Amniotic stem cell (primary cell): ENCODE data around the gene NOP58.
A peak's percentile ranks its signal among the peaks of the same experiment; 100 is the strongest.
"Not testable (repeated sequence)": the region's sequence is repeated elsewhere in the genome, so short reads cannot be mapped to it uniquely, and the experiment has no call there.

ENCODE experiments used
- DNase-seq: peaks from one replicate; lab custom pipeline; 2025; lab: John Stamatoyannopoulos, UW

NOP58 gene, protein sequence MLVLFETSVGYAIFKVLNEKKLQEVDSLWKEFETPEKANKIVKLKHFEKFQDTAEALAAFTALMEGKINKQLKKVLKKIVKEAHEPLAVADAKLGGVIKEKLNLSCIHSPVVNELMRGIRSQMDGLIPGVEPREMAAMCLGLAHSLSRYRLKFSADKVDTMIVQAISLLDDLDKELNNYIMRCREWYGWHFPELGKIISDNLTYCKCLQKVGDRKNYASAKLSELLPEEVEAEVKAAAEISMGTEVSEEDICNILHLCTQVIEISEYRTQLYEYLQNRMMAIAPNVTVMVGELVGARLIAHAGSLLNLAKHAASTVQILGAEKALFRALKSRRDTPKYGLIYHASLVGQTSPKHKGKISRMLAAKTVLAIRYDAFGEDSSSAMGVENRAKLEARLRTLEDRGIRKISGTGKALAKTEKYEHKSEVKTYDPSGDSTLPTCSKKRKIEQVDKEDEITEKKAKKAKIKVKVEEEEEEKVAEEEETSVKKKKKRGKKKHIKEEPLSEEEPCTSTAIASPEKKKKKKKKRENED

DNA sequence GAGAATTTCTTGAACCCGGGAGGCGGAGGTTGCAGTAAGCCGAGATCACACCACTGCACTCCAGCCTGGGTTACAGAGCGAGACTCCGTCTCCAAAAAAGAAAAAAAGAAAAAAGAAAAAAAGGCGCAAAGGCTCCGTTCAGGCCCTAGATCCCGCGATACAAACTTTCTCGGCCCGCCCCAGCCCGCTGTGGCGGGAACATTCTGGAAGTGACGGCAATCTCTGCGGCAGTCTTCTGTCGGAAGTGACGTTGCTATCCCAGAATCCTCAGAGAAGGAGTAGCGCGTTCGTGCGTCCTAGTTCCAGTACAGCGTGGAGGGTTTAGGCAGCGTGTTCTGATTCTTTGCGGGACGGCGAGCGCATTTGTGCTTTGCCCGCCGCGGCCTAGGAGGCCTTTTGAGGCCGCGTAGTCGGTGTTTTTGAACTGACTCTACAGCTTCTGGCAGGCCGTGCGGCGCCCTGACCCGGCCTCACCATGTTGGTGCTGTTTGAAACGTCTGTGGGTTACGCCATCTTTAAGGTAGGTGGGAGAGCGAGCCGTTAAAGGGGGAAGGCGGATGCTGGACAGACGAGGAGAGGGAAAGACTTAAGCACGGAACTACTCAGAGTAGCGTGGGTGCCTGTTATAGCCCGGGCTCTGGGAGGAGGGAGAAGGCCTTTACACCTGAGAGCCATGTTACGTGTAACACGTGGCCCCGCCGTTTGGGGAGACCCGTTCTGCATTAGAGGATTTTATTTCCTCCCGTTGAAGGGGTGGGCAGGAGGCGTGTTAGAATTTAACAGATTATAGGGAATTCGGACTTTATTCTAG, at the start of gene NOP58:
NOP58 (plus strand) TSS at position 297 of the 811 bp plus-strand sequence; CDS start at position 476, 179 bp downstream.
- DNase-seq = peak; percentile 92

DNA sequence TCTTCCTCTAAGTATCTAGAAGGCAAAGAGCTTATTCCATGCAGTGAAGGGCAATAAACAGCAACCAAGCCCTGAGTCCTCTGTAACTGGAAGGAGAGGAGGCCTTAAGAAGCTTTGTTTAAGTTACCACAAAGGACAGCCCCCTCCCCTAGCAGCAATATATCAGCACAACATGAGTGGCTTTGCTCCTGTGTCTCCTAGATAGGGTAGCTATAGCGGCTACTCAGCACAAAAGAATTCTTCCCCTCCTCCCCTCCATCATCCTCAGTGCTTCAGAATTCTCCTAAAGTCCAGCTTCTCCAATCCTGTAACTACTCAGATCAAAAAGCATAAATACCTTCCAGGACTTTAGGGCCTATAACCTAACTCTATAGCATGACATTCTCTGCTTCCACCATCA, 43.7 kb upstream of the NOP58 start:
- no peak for DNase-seq

DNA sequence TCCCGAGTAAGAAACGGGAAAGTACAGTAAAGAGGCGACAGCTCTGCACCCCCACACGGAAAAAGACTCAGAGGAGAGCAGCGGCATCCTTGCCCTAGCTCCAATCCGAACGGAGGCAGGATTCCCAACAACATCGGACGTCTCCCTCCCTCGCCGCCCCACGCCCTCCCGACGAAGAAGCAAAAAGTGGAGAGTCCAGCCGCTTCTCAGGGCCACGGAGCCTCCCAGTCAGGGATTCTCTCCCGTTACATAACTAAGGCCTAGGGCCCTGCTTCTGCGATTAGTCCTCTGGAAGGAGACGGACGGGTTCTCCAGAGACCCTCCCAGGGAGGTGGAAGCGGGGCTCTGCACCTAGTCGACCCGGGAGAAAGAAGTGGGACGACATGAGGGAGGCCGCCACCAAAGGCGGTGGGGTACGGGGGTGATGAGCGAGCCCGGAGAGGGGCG, 27.8 kb upstream of the NOP58 start:
- DNase-seq = no peak

DNA sequence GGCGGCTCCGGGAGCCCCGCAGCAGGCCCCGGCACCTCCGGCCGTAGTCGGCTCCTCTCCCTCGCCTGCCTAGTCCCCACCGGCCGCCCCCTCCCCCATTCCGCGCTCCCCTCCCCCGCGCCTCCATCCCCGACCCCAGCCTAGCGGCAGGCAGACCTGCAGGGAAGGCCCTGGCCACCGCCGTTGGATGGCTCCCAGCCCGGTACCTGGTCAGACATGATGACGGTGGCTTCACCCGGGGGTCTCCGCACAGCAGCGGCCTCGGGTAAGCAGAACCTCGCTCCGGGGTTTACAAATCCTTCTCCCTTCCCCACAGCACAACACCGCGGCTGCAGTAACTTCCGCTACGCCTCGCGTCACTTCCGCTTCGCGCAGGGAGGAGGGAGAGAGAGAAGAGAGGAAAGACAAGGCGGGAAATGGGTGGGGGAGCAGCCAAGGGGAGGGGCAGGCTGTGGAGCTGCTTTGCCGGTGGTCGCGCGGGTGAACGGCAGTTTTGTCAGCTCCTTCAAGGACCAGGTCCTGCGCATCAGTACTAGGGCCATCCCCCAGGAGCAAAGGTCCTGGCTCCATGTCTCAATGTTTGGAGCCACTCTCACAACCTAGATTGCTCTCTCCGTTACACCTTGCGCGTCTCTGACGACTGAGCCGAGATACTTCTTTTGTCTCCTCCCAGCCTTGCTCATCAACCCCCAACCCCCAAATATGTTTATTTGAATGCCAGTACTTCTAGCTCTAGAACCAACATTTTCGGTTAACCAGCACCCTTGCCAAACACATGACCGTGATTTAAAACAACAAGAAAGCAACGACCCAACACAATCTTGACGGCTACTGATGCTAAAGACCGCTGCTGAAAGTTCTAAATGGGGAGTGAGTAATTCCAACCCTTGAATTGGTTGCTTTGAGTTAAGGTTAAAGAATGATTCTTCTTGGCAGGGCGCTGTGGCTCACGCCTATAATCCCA, 27.0 kb upstream of the NOP58 start, which contains the start of gene SUMO1:
SUMO1 (minus strand) TSS at position 364 of the 964 bp plus-strand sequence; CDS start at position 218, 146 bp downstream.
- peak; percentile 54 for DNase-seq

DNA sequence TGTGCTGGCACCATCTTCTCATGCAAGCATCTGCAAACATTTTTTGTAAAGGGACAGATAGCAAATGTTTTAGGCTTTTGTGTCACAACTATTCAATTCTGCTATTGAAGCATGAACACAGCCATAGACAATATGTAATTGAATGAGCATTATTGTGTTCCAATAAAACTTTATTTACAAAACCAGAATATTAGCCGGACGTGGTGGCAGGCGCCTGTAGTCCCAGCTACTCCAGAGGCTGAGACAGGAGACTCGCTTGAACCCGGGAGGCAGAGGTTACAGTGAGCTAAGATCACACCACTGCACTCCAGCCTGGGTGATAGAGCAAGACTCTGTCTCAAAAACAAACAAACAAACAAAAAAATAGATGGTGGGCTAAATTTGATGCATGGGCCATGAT, 17.9 kb upstream of the NOP58 start:
- DNase-seq = not testable (repeated sequence)

DNA sequence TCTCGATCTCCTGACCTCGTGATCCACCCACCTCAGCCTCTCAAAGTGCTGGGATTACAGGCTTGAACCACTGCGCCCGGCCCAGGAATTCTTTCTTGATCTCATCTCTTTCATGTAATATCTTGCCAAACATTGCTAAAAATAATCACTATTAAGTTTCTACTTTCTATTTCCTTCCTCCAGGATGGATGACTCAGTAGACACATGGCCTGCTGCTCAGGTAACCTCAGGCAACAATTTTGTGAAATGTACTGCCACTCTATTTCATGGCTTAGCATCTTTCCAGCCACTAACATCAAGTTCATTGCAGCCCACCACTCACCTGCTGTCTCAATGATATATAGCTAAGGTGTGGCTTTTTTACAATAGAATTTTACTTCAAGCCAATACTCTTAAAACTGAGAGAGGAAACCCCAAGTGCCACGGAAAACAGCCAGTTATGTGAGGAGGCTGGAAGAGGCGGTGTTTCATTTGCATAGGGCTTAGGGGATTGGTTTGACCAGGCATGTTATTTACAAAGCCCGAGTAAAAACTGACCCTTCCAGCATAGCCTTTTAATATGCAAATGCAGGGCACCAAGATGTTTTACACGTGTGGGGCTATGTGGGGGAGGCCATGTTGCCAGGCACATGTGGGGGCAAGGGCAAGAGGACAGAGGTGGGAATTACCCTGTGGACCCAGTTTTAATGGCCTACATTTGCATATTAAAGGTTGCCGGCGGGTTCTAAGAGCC, 15.9 kb upstream of the NOP58 start:
- DNase-seq = no peak

DNA sequence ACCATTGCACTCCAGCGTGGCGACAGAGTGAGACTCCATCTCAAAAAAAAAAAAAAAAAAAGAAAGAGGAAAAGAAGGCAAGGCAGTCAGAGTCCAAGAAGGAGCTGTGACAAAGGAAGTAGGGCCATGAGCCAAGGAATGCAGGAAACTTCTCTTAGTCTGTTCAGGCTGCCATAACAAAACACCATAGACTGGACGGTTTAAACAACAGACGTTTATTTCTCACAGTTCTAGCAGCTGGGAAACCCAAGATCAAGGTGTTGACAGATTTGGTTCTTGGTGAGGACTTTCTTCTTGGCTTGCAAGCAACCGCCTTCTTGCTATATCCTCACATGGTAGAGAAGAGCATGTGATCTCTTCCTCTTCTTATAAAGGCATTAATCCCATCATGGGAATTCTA, 14.1 kb upstream of the NOP58 start:
- DNase-seq = no peak

DNA sequence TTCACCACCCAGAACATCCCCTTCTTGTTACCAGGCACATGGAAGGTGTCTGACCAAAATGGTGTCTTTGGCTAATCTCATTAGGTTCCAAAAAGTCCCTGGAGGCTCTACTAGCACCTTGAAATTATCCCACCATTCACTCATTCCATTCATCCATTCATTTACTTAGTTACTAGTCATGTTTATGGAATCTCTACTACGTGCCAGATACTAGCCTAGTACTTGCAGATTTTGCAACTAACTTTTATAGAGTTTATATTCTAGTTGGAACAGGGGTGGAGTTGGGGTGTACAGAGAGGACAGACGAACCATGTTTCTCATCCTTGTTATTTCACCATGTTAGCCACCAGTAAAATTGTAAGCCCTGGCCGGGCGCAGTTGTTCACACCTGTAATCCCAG, 4.0 kb upstream of the NOP58 start:
- DNase-seq = no peak

DNA sequence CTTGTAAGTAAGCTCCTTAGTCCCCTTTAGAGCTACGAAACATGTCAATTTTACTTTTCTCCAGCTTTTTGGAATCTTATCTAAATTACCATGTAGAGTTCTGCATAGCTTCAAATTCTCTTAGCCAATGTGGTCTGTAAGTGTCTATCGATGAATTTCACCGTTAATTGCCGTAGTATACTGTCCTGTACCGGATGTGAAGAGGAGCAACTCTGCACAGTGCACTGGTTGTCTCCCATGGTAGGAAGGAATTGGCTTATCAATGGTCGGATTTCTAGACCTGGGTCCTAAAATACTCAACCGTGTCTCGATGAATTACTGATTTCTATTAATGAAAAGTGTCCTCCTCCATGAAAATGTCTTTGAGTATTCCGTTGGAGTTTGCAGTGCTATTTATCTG, 1.9 kb downstream of the NOP58 start:
- DNase-seq = no peak

DNA sequence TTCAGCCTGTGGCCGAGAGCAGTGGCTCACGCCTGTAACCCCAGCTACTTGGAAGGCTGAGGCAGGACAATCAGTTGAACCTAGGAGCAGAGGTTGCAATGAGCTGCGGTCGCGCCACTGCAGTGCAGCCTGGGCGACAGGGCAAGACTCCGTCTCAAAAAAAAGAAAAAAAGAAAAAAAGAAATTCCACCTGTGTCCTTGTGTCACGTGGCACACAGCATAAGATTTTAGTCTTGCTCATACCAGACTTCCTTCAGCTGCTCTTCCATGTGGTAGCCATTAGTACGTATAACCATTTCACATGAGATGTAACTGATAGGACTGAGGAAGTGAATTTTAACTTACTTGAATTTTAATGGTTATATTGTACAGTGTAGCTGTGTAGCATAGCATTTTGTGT, 4.0 kb downstream of the NOP58 start:
- no peak for DNase-seq

DNA sequence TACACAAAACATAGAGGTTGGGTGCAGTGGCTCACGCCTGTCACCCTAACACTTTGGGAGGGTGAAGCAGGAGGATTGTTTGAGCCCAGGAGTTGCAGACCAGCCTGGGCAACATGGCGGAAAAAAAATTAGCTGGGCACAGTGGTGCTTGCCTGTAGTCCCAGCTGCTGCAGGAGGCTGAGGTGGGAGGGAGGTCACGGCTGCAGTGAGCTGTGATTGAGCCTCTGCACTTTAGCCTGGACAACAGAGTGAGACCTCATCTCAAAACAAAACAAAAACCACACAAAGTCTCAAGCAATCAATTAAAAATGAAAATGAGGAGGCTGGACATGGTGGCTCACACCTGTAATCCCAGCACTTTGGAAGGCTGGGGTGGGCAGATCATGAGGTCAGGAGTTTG, 4.9 kb downstream of the NOP58 start:
- no peak for DNase-seq

DNA sequence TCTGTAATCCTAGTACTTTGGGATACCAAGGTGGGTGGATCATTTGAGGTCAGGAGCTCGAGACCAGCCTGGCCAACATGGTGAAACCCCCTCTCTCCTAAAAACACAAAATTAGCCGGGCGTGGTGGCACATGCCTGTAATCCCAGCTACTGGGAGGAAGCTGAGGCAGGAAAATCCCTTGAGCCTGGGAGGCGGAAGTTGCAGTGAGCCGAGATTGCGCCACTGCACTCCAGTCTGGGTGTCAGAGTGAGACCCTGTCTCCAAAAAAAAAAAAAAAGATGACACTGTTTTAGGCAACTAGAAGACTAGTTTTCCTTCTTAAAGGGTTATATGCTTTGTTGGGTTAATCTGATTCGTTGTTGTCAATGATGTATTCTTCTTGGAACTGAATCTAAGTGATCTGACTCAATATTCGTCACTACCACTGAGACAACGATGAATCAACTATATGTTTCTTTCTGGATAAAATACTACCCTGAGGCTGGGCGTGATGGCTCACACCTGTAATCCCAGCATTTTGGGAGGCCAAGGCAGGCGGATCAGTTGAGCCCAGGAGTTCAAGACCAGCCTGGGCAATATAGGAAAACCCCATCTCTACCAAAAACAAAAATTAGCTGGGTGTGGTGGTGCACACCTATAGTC, 10.6 kb downstream of the NOP58 start:
- DNase-seq = not testable (repeated sequence)

DNA sequence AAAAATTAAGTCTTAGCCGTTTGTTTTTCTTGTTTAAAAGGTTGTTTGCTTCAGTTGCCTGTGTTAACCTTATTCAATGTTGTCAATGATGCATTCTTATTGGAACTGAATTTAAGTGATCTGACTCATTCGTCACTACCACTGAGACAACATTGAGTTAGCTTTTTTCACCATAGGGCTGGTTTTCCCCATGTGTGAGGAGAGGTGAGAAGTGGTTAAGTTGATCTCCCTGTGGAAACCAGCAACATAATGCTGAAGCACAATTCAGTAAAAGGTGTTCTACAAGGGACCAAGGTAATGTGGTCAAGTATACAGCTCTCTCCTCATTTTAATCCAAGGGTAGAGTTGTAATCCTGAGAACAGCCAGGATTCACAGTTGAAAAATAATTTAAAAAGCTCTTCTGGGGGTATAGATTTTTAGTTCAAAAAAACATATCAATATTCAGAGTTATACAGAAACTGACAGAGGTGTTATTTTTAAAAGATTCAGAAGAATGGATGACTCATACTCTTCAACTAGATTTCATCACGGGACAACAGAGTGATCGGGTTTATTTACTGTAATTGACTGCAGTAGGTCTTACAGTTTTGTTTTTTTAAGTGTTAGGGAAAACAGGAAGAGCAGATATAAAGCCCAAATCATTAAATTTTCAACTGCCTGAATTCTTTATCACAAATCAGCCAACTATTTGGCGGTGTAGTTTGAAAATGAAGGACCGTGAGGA, 12.6 kb downstream of the NOP58 start:
- no peak for DNase-seq

DNA sequence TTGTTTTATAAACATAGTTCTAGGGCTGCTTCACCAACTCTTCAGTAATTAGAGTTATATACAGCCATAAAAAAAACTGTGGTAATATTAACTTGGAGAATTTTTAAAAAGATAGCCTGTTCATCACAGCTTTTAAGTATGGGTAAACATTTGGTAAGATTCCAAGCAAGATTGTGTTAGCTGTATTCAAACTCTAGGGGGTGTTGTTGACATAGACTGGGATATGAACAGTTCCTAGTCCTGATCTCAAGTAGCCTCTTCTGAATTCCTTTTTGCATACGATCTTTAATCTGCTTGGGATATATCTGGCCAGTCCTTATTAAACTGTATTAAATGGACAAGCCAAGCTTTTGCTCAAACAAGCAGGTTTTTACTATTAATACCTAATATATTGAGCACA, 13.4 kb downstream of the NOP58 start:
- DNase-seq = peak; percentile 50

DNA sequence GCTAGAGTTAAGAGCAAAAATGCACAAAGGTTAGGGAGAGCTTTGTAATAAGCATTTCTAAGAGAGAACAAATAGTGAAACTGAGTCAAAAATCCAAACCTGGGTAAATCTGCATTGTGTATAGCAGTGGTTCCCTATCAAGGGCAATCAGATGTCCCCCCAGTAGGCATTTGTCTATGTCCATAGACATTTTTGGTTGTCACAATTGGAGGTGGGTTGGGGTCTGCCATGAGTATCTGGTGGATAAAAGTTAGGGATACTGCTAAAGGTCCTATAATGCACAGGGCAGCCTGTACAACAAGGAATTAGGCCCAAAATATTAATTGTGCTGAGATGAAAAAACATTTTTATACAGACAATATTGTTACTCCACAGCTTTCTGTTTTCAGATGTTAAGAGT, 21.0 kb downstream of the NOP58 start:
- DNase-seq = no peak

DNA sequence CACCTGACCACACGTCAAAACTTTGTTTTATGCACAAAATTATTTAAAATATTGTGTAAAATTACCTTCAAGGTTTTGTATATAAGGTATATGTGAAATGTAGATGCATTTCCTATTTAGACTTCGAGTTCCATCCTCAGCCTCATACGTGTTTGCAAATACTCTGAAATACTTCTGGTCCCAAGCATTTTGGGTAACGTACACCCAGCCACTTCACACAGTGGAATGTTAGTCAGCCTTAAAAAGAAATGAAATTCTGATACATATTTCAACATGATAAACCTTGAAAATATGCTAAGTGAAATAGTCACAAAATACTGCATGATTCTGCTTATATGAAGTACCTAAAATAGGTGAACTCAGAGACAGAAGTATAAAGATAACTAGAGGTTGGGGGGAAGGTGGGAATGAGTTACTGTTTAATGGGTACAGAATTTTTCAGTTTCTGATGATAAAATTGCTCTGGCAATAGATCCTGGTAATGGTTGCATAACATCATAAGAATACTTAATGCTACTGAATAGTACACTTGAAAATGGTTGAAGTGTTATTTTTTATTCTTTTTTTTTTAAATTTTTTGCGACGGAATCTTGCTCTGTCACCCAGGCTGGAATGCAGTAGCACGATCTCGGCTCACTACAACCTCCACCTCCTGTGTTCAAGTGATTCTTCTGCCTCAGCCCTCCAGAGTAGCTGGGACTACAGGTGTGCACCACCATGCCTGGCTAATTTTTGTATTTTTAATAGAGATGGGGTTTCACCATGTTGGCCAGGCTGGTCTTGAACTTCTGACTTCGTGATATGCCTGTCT, 24.0 kb downstream of the NOP58 start:
- no peak for DNase-seq

DNA sequence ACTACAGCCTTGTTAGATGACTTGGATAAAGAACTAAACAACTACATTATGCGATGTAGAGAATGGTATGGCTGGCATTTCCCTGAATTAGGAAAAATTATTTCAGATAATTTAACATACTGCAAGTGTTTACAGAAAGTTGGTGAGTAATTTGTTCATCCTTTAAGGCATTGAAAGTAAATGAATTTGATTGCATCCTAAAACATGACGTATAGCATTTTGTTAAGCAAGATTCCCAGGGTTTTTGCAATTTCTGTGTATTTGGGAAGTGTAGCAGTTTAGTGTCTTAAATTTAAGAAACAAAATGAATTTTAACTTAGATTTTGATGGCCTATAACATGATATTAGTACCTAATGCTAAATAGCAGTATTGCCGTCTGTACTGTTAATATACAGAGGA, 24.8 kb downstream of the NOP58 start:
- no peak for DNase-seq

DNA sequence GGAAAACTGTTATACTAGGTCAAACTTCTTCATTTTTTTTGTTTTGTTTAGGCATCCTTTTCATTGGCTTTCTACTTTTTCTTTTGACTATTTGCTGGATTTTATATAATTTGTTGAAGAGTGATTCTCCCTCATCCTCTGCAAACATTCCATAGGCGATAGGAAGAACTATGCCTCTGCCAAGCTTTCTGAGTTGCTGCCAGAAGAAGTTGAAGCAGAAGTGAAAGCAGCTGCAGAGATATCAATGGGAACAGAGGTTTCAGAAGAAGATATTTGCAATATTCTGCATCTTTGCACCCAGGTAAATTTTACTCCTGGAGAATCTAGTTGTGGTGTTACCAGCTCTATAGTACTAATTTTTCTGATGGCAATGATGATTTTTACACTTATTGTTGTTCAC, 25.4 kb downstream of the NOP58 start:
- DNase-seq = no peak

DNA sequence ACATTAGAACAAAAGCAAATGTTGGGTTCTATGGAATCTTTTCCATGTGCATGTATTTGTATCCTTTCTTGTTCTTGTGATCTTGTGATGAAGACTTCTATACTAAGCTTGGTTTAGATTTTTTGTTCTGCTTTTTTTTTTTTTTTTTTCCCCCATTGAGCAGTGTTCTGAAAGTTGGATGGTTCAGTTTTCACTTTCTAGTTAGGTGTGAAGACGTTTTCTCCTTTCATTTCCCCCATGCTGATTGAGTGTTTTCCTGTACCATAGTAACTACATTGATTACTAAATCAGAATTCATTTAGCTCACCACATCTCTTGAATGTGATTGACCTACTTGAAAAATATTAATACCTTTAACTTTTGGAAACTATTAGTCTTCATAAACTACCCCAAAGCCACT, 34.1 kb downstream of the NOP58 start:
- DNase-seq = no peak
